NCI-H226 (cell line): ENCODE results near the gene PAOX.

Experiments
- DNase-seq: peaks from one replicate; pipeline ENCODE4 v3.0.0-alpha.2; 2015

The PAOX gene

DNA sequence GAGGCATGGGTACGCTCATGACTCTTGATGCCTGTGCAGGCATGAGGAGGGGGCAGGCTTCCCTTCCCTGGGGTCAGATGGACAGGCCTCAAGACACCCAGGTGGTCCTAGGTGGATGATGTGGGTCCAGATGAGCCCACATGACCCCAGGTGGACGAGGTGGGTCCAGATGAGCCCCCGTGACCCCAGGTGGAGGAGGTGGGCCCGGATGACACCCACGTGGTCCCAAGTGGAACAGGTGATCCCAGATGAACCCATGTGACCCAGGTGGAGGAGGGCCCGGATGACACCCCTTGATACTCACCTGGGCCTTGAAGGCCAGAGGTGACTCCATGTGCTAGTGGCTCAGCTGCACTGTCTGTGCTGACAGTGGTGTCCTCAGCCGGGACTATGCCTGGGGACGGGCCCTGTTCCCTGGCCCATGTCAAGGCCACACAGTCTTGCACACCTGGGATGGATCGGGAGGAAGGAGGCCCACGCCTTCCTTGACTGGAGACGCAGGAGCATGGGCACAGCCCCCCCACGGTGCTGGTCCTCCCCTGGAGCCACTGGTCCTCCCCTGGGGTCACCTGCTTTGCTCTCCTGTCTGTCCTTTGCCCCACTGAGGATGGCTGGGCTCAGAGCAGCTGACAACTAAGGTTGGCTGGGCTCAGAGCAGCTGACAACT lies 28.6 kb upstream of the PAOX start:
- DNase-seq, result no peak

DNA sequence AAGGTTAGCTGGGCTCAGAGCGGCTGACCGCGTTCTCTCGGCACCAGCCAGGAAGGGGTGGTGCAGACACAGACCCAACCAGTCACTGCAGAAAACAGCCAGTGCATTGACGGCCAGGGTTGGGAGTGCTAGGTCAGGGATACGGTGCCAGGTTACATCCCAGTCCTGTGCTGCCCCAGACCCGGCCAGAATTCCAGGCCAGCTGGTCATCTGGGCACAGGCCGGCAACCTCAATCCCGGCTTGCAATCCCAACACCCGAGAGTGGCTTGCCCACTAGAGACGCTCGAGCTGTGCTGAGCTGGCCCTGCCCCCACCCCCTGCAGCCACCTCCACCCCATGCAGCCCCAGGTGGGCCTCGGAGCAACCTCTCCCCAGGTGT lies 28.1 kb upstream of the PAOX start:
- DNase-seq, result no peak

- no peak for DNase-seq
Measured at GRCh38 chr10:133351408-133352318, 27.4 kb upstream of the PAOX start.

DNA sequence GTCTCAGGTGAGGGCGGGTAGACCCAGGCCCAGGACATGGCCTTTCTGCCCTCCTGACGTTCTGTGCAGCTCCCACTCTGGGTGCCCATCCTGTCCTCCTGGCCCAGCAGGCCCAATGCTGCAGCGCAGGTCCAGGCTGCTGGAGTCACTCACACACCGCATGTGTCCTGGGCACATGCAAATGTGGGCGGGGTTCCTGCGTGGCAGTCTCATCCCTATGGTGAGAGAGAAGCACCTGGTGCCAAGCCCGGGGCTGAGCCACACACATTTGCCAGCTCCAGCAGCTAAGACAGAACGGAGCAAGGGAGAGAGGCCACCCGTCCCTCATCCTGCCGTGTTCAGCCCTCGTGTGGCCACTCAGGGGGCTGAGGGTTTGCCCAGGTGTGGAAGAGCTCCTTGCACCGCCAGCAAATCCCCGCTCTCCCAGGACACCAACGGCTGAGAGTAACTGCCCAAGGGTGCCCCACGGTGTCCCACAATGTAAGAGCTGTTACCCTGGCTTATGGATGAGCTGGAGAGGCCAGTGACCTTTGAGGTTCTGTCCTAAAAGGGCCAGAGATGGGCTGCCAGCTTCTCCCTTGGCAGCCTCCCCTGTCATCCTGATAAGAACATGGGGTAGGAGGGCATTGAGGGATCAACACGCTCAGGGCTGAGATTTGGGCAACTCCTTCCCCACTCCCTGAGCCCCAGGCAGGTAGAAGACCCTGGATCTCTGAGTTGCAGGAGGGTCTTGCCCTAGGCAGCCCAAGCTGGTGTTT lies 25.7 kb upstream of the PAOX start:
- DNase-seq, result no peak

DNA sequence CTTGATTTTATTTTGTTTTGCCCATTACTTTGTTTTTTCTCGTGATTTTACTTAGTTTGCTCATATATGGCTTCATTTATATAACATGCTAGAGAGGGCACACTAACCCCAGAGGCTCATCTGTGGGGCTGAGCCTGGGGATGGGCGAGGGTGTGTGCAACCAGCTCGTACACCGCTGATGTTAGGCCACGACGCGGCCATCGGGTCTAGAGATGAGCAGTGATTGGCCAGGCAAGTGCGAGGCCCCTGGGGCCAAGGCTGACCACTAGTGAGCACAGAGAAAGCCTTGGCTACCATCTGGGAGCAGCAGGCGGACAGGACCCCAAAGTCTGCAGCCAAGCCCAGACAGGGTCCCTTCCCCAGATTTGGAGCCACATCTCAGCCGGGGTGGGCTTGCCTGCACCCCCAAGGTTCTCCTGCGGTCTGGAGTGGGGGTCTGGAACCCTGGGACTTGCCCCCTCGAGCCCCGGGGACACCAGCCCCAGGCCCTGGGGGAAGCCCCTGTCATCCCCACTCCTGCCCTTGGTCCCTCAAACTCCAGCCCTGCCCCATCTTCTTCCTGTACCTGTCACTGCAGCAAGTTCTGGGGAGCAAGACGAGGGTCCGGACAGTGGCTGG lies 25.0 kb upstream of the PAOX start:
- no peak for DNase-seq

DNA sequence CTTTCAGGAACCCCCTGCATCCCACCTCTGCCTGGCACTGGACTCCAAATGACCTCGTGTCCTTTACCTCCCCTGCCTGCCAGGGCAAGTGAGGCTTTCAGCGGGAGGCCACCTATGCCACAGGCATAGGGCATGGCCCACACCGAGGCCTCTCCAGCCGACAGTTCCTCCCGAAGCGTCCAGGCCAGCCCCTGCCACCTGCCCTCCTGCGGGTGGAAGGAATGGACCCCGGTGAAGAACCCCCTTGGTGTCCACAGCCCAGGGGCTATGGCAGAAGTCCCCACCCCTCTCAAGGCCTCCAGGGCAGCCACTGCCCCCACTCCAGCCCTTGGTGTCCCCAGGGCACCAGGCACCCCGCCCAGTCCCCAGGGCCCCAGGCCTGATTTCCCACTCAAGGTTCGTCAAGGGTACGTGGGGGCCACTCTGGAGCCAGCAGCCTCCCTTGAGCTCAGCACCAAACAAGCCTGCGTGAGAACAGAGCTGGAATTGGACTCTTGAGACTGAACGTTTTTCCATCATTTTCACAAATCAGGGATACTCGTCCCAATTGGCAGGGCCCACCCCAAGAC lies 24.3 kb upstream of the PAOX start:
- DNase-seq, result no peak

DNA sequence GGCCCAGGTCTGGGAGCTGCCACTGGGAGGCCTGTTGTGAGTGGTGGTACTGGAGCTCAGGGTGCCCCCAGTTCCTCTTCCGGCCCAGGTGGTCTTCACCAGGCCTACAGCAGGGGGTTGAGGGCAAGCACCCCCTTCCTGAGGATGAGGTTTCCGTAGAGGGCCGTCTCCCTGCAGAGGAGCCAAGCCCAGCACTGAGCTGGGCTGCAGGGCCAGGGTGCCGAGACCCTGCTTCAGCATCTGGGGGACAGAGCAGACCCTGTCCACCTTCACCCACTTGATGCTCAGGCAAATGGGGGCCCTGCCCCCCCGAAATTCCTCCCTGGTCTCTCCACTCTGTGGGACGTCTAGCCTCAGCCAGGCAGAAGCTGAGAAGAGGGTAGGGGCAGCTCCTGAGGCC lies 23.8 kb upstream of the PAOX start:
- DNase-seq, result no peak

DNA sequence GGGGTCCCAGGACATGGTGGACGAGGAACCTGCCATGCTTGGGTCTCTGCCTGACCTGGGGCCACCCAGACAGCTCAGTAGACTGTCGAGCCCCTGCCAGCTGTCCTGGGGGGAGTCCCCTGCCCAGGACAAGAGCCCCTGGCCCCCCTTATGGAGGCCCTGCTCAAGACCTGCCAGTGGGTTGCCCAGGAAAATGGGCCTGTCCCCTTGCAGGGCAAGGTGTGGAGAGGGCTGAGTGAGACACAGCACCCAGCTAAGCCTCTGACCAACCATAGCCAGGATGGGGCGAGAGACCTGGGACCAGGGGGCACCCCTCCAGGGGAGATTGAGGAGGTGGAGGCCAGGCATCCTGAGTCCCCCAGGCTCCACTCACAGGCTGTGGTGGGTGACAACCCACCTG lies 23.1 kb upstream of the PAOX start:
- DNase-seq, result no peak

DNA sequence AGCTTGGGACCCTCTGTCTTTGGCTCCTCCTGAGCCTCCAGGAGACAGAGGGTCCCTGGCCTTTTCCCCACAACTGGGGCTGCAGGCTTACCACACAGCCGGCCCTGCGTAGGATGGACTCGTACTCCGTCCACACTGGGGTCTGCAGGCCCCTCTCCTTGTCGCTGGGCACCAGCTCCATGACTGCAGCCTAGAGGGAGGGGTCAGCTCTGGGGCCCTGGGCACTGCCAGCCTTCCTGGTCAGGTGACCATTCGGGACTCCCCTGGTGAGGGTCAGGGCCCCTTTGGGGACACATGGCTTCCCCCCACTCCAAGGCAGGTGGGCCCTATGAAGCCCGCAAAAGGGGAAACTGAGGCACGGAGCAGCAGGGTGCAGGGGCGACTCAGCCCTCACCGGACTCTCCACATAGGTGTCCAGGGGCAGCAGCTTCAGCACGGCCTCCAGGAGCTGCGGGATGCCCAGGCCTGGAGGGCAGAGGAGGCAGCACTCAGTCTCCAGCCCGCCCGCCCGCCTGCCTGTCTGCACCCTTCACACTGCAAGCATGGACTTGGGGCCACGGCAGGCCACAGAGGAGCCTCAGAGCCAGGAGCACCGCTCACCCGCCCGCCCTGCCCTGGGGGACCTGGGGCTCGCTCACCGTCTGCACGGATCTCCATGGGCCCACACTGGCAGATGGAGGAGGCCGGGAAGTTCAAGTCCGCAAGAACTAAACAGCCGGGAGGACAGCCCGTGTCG lies 22.3 kb upstream of the PAOX start:
- DNase-seq, result no peak

GRCh38 chr10:133357285-133358161 lies 21.5 kb upstream of the PAOX start, which contains the start of gene FUOM:
TSS of gene FUOM (minus strand) at chr10:133358019. CDS start at chr10:133358007, 12 bp downstream.
- DNase-seq, result no peak

GRCh38 chr10:133358162-133358924 lies 20.7 kb upstream of the PAOX start:
- no peak for DNase-seq

DNA sequence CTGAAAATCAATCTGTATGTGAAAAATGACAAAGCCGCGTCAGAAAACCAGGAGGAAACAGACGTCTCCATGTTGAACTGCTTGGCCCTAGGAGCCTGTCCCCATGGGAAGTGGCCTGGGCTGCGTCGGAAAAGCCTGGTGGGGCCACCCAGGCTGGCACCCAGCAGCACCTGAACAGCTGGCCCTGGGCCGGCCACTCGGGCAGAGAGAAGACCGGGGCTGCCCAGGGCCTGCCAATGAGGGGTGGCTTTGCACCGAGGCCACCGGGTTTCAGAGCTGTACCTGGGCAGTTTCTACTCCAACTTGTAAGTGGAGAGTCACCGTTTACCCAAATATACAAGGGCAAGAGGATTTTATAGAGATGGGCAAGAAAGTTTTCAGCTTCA lies 20.1 kb upstream of the PAOX start:
- DNase-seq, result no peak

DNA sequence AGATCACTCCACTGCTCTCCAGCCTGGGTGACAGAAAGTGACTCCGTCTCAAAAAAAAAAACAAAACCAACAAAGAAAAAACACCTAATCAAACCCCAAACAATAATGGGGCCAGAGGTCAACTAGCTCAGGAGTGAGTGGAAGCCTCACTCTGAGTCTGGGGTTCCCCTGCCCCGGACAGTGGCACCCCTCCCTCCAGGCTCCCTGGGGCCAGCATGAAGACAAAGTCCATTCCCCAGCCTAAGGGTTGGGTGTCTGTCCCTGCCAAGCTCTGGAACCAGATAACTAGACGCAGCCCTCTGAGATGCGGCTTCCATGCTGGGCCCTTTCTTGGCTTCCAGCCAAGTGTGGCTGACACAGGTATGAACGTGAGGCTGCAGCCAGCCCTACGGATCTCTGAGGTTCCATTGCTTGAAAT lies 19.5 kb upstream of the PAOX start:
- DNase-seq, result no peak

DNA sequence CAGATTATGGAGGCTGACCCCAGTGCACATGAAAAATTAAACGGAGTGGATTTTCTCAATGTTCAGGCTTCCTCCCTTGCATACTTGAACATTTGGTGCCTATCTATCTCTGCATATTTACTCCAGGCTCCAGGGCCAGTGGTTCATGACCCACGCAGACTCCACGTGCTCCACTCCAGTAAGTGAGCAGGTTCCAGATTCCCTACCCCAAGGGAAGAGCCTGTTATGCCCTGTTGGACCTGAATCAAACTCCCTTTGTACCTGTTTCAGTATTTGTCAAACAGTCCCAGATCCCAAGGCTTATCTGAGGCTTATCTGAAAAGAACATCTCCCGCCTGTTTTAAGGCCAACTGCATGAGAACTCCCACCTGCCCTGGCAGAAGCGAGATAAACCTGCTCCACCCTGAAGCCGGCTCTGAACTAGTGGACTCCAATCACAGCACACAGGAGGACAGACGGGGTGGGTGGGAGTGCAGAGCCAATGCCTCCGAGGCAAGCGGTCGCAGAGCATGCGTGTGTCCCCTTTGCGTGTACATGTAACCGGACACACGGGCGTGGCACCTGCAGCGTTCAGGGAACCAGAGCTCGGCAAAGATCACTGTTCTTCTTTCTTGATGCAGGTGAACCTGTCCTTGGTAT lies 19.0 kb upstream of the PAOX start:
- no peak for DNase-seq

GRCh38 chr10:133361227-133361626 lies 17.8 kb upstream of the PAOX start:
- DNase-seq, result no peak

DNA sequence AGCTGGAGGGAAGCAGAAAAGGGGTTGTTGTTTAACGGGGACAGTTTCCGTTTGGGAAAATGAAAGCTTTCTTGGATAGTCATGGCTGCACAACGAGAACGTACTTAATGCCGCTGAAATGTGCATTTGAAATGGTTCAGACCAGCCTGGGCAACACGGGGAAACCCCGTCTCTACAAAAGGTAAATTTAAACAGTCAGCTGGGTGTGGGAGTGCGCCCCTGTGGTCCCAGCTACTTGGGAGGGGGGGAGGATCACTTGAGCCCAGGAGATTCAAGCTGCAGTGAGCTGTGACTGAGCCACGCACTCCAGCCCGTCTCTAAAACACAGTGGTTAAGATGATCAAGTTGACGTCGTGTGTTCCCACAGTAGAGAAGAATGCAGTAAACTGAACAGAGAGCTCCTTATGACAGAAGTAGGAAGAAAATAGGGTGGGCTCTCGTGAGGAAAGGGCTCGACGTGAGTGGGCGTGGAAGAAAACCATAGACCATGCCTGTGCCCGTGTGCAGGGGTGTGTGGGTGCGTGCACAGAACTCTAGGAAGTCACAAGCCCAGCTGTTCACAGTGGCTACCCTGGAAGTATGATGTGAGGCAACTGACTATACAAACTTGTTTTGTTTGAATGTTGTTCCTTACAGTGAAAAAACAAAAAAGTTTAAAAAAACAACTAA lies 17.2 kb upstream of the PAOX start:
- no peak for DNase-seq

DNA sequence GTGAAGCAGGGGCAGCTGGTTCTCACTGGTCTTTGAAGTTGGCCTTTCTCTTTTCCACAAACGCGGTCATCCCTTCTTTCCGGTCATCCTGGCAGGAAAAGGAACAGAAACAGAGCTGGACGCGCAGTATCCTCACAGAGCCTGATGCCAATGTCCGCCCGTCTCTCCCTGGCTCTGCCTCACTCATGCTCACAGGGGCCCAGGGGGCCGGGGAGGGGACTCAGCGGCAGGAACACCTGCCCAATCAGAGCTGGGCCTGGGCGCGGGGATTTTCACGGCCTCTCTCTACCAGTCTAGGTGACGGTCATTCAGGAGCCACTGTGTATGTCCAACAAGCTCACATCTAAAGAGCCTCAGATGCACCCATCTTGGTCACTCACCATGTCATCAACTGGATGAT lies 16.2 kb upstream of the PAOX start:
- no peak for DNase-seq

DNA sequence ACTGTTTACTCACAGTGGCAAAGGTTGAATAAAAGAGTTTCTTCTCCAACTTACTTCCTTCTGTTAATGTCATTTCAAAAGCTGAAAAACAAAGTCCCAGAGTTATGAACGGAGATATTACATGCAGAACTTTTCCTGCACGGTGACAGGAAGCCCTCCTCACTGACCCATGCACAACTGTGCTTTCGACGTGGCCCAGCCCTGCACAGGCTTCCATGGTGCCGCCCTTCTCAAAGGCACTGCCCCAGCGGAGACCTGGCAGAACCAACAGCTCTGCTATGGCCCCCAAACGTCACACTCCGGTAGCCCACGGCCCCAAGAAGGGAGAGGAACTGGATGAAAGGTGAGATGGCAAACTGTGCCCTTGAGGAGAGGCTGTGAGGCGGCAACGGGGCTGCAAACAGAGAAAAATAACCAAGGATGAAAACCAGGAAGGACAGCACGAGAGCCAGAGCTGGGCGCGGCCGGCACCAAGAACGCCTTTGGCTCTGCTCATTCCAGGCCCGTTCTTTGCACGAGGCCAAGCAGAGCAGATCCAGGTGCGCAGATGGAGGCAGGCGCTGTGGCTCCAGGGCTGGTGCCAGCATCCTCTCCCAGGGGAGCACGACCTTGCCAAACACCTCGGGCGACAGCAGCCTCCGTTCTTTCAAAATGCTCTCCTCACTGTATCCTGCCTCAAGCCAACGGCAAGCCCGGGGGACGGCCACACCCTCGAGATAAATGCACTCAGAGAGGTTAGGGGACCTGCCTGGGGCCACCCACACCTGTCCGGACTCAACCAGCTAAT lies 14.2 kb upstream of the PAOX start:
- DNase-seq, result no peak
